ENCODE results near the gene CCDC191.

GRCh38 chr3:113983544-113983943 lies 72.8 kb downstream of the CCDC191 start:
- TF ChIP-seq CTCF (IDR thresholded peaks at IDR 0.05) (no peak), POLR2A (IDR thresholded peaks at IDR 0.05; ENCODE audit: low read depth) (no peak), POLR2AphosphoS5 (IDR thresholded peaks at IDR 0.05) (no peak)

All from esophagus muscularis mucosa (tissue), 3 donors.